Astrocyte of the spinal cord (primary cell): ENCODE measurements around the gene MYOC.
"Not testable (repeated sequence)": the region's sequence is repeated elsewhere in the genome, so short reads cannot be mapped to it uniquely, and the experiment has no call there.

Source experiments
- DNase-seq: peaks from one replicate; pipeline ENCODE4 v3.0.0; 2011; ENCODE audit warnings: low read depth, low spot score
- H3K4me3 ChIP-seq: 2 replicates; pipeline ENCODE4 v1.5.1; 2011; ENCODE audit warnings: low read depth, mild to moderate bottlenecking, low read length, moderate library complexity
- CTCF ChIP-seq: IDR thresholded peaks from 2 replicates; pipeline ENCODE4 v1.5.1; 2012; ENCODE audit warnings: low read depth, mild to moderate bottlenecking, low read length, inconsistent platforms
- in situ Hi-C: cut with HindIII; loops from 2 replicates; pipeline ENCODE4 v1.10.0; 2017; ENCODE audit warnings: low sequenced_read_pairs

Gene MYOC

GRCh38 chr1:171611306-171611705 is 41.2 kb downstream of the MYOC start:
- peak; percentile 32 for DNase-seq
- in situ Hi-C loops: no loop called here
- TF ChIP-seq CTCF: no peak

GRCh38 chr1:171610385-171610784 is 42.1 kb downstream of the MYOC start:
- no peak overlapping the region for H3K4me3 ChIP-seq
- in situ Hi-C loops: no loop called here
- no peak for TF ChIP-seq CTCF
- peak; percentile 55 for DNase-seq

More at GRCh38 chr1:171611306-171611705, 41.2 kb downstream of the MYOC start:
- no peak overlapping the region for H3K4me3 ChIP-seq

- in situ Hi-C loops: no loop called here
- no peak for DNase-seq
- no peak overlapping the region for H3K4me3 ChIP-seq
- TF ChIP-seq CTCF: no peak
Observed at GRCh38 chr1:171606402-171606941, 46.0 kb downstream of the MYOC start.

GRCh38 chr1:171603042-171603441 is 49.4 kb downstream of the MYOC start:
- H3K4me3 ChIP-seq, in situ Hi-C loops: not testable (repeated sequence)

GRCh38 chr1:171600862-171601261 is 51.6 kb downstream of the MYOC start:
- no peak for TF ChIP-seq CTCF
- no peak overlapping the region for H3K4me3 ChIP-seq
- in situ Hi-C loops: no loop called here
- no peak for DNase-seq

More at GRCh38 chr1:171603042-171603441, 49.4 kb downstream of the MYOC start:
- DNase-seq: not testable (repeated sequence)

- DNase-seq, in situ Hi-C loops, H3K4me3 ChIP-seq: not testable (repeated sequence)
Observed at GRCh38 chr1:171600310-171600709, 52.2 kb downstream of the MYOC start.

- TF ChIP-seq CTCF: no peak
- in situ Hi-C loops: no loop called here
- no peak overlapping the region for H3K4me3 ChIP-seq
Observed at GRCh38 chr1:171597203-171597602, 55.3 kb downstream of the MYOC start.

GRCh38 chr1:171596705-171597104 is 55.8 kb downstream of the MYOC start:
- no peak for DNase-seq
- in situ Hi-C loops: no loop called here
- H3K4me3 ChIP-seq: no peak overlapping the region
- TF ChIP-seq CTCF: no peak

More at GRCh38 chr1:171597203-171597602, 55.3 kb downstream of the MYOC start:
- DNase-seq: no peak
